HFF-Myc (cell line): ENCODE measurements around the gene RIT2.

Experiments used
- DNase-seq: peaks from one replicate; pipeline ENCODE4 v3.0.0-alpha.2; 2011; ENCODE audit warnings: low read depth; ENCODE audit errors: extremely low read depth
- H3K4me3 ChIP-seq: replicated peaks from 2 replicates; pipeline ENCODE4 v1.5.1; 2011; ENCODE audit warnings: low read depth, mild to moderate bottlenecking, control low read depth, low read length
- TF ChIP-seq, protein P1 (sequence below): IDR thresholded peaks from 2 replicates; pipeline ENCODE4 v1.5.1; 2012; ENCODE audit warnings: mild to moderate bottlenecking, low read depth, low read length, control low read depth; ENCODE audit errors: missing control alignments

Gene RIT2

DNA sequence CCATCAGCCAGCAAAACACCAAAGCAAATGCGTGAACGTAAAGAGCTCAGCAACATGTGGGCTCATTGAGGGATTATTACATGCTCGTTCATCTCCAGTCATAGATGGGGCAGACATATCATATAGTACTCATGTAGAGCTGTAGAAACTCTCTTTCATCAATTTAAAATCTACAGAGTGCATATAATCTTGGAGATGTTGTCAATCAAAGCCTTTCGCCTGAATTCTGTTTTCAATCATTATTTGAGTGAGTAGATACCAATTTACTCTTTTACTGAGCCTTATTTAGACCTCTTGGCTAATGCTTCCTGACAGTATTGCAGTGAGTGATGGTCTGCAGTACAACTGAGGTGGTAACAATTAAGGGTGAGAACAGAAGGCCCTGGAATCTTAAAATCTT lies 7.0 kb downstream of the RIT2 start:
- TF ChIP-seq, protein P1, sequence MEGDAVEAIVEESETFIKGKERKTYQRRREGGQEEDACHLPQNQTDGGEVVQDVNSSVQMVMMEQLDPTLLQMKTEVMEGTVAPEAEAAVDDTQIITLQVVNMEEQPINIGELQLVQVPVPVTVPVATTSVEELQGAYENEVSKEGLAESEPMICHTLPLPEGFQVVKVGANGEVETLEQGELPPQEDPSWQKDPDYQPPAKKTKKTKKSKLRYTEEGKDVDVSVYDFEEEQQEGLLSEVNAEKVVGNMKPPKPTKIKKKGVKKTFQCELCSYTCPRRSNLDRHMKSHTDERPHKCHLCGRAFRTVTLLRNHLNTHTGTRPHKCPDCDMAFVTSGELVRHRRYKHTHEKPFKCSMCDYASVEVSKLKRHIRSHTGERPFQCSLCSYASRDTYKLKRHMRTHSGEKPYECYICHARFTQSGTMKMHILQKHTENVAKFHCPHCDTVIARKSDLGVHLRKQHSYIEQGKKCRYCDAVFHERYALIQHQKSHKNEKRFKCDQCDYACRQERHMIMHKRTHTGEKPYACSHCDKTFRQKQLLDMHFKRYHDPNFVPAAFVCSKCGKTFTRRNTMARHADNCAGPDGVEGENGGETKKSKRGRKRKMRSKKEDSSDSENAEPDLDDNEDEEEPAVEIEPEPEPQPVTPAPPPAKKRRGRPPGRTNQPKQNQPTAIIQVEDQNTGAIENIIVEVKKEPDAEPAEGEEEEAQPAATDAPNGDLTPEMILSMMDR: no peak
- no peak overlapping the region for H3K4me3 ChIP-seq
- DNase-seq: no peak

DNA sequence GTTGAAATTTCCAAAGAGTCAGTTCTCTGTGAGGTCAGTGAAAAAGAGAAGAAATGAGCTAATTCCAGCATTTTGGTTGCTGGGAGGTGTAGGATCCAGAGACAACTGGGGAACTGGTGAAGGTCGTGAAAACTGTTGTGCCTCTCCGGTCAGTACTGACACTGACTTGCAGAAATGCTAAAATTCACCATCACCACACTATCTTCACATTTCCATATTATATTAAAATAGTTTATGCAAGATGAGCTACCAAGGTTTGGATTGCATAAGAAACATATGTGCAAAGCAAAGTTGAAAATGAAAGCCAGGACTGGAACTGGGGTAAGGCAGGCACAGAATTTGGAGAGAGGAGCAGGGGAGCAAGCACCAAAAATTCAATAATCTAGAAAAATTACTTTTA lies 21.8 kb downstream of the RIT2 start:
- TF ChIP-seq, protein P1: no peak
- H3K4me3 ChIP-seq: no peak overlapping the region

DNA sequence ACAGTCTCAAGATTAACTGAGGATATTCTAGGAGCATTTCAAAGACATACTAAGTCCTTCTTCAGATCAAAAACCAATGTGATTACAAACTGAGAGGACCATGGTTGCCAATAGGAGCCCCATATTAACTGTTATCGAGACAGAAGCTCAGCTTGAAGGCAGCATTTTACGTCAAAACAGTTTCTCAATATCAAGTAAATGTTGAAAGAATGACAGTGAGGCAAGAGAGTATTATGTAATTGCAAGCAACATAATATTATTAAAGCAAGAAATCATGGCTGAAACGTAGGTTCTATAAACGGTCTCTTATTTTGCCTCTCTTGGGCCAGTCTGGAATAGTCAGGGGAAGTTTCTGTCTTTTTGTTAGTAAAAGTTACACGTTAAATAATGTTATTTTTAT lies 22.9 kb downstream of the RIT2 start:
- no peak for DNase-seq
- TF ChIP-seq, protein P1: no peak
- H3K4me3 ChIP-seq: no peak overlapping the region

More for the DNA sequence above, 21.8 kb downstream of the RIT2 start:
- no peak for DNase-seq

DNA sequence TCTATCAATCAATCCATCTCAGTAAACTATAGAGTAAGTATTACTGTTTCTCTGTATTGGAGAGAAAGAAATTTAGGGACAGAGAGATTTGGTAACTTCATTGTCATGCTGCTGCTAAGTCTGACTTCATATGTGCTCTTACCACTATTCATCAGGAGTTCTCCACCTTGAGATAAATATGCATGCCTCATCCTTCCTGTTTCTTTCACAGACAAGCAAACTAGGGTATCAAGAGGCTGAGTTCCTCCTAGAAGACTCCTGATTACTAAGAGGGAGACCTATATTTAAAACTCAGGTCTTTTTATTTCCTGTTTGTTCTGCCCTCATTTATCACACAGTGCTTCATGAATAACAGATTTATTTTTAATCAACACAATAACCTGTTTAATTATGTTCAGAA lies 34.1 kb downstream of the RIT2 start:
- no peak overlapping the region for H3K4me3 ChIP-seq
- TF ChIP-seq, protein P1: no peak

DNA sequence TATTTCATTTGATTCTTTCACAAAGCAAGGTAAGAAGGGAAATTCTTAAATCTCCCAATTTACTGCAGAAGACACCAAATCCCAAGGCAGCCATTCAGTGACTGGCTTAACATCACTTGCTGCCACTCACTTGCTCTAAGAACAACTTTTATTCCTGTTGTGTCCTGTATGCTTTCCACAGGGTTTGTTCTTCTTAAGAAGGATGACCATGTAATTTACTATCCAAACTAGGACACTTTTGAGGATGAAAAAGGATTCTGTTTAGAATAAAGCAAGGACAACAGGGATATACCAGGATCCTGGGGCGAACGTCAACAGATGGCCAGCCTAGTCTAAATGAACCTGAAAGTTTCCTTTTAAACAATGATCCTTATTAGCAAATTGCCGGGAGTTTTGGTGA lies 34.8 kb downstream of the RIT2 start:
- no peak overlapping the region for H3K4me3 ChIP-seq
- no peak for DNase-seq
- TF ChIP-seq, protein P1: no peak

More for the DNA sequence above, 34.1 kb downstream of the RIT2 start:
- no peak for DNase-seq

DNA sequence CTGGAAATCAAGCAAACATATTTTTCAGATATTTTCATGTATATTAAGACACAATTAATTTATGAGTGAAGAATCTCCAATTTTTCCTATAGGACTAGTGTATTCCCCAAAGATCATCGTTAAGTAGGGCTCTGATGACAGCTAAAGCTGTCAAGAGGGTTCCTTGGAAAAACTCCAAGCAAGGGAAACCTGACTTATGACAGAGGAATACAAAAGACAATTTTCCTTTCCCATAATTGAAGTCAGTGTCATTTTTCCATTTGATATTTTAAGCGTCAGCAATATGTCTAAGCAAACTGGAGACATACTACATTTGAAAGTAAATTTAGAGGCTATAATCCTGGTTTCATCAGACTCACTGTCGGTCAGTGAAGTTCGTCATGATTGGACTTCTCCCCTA lies 36.1 kb downstream of the RIT2 start:
- TF ChIP-seq, protein P1: no peak

DNA sequence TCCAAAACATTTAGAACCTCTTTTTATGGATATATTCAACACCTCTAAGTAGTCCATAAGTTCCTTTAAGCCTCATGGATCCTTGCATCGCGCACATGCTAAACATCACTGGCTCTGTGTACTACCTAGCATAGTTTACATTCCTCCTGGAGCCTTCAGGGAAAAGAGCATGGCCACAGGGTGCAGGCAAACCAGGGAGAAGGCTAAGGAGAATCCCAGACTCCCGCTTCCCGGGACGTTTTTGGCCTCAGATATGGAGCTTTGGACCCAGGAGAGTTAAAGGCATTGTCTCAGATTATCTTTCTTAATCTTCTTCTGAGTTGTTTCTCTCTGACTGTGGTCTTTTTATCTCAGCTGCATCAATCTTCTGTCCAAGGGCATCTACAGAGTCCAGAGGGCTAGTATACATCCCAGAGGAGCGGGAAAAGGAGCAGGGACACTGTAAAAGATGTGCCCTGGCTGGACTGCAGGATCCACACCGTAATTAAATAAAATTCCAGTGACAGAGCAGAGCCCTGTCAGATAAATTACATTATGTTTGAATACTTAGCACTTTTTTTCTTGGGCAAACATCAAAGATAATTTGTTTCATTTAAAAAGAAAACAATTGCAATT lies 36.9 kb downstream of the RIT2 start:
- no peak overlapping the region for H3K4me3 ChIP-seq
- no peak for DNase-seq
- TF ChIP-seq, protein P1: no peak

More for the DNA sequence above, 36.1 kb downstream of the RIT2 start:
- H3K4me3 ChIP-seq: no peak overlapping the region
- no peak for DNase-seq
